Esophagus muscularis mucosa (tissue), 3 donors: Measurements from ENCODE around the gene ZNF518A.

Experiments used
- POLR2A ChIP-seq: fragments of 450-650 bp; IDR thresholded peaks from one replicate; pipeline ENCODE4 v1.6.1; 2017; ENCODE audit warnings: antibody characterized with exemption, moderate library complexity, mild to moderate bottlenecking, low read depth
- POLR2AphosphoS5 ChIP-seq, 2 donors: sonication (generic); formaldehyde crosslinking; IDR thresholded peaks; one replicate each; pipeline ENCODE4 v1.6.1; 2017; ENCODE audit warnings: antibody characterized with exemption in 2 of 2
- TF ChIP-seq, protein P1 (sequence below), 3 experiments: fragments of 200-600 bp in 2 of 3; fragments of 450-650 bp in 1 of 3; sonication (generic) in 2 of 3; IDR thresholded peaks; one replicate each; pipeline ENCODE4 v1.5.1; 2017 to 2019; ENCODE audit warnings: antibody characterized with exemption in 3 of 3, mild to moderate bottlenecking in 2 of 3, moderate library complexity in 1 of 3

DNA sequence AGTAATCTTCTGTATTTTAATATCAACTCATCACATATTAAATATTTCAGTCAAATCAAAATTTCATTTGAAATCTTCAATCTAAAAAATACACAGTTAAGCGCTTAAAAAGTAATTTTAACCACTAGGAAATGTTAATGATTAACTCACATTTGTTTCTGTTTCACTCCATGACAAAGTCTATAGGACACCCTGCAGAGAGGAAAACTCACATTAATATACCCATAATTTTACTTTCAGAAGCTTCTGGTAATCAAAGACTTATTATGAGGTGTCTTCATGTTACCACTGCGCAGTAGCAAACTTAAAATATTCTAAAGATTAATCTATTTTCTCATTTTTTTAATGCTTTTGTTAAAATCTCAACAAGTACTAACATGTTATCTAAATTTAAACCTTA is 41.0 kb upstream of the ZNF518A start:
- TF ChIP-seq, protein P1, sequence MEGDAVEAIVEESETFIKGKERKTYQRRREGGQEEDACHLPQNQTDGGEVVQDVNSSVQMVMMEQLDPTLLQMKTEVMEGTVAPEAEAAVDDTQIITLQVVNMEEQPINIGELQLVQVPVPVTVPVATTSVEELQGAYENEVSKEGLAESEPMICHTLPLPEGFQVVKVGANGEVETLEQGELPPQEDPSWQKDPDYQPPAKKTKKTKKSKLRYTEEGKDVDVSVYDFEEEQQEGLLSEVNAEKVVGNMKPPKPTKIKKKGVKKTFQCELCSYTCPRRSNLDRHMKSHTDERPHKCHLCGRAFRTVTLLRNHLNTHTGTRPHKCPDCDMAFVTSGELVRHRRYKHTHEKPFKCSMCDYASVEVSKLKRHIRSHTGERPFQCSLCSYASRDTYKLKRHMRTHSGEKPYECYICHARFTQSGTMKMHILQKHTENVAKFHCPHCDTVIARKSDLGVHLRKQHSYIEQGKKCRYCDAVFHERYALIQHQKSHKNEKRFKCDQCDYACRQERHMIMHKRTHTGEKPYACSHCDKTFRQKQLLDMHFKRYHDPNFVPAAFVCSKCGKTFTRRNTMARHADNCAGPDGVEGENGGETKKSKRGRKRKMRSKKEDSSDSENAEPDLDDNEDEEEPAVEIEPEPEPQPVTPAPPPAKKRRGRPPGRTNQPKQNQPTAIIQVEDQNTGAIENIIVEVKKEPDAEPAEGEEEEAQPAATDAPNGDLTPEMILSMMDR (IDR thresholded peaks at IDR 0.05), result no peak
- TF ChIP-seq POLR2A (no peak), POLR2AphosphoS5 (IDR thresholded peaks at IDR 0.05) (no peak)
